Right lobe of liver (tissue), 6 donors: ENCODE data around the gene CACNA1S. TPM values are rescaled to one million over a fixed set of nuclear protein-coding genes. Genes with fewer than 3 reads are reported as not detected.

ENCODE experiments used
- ATAC-seq, 4 donors: fragments of 200-7000 bp; cut with Tn5 transposase; one replicate each; pipeline ENCODE4 v1.9.1; 2020; ENCODE audit warnings: mild to moderate bottlenecking in 4 of 4, moderate library complexity in 4 of 4
- DNase-seq, 3 donors: peaks; one replicate each; pipeline ENCODE4 v3.0.0-alpha.2; 2020
- H3K27ac ChIP-seq, 3 donors: fragments of 200-600 bp; one replicate each; pipeline ENCODE4 v1.8.0; 2022
- H3K27me3 ChIP-seq, 2 donors: fragments of 200-600 bp; one replicate each; pipeline ENCODE4 v1.8.0; 2022
- H3K36me3 ChIP-seq, 4 donors: fragments of 200-600 bp; sonication (generic) in 1 of 4; one replicate each; pipeline versions ENCODE4 v1.5.1 to v1.8.0; 2017 to 2022; ENCODE audit warnings: control low read depth in 1 of 4
- H3K4me1 ChIP-seq, 4 donors: fragments of 200-600 bp; sonication (generic) in 1 of 4; one replicate each; pipeline versions ENCODE4 v1.5.1 to v1.8.0; 2017 to 2022; ENCODE audit warnings: control low read depth in 1 of 4
- H3K4me3 ChIP-seq, 3 donors: fragments of 200-600 bp; one replicate each; pipeline ENCODE4 v1.8.0; 2022
- H3K9me3 ChIP-seq, 4 donors: fragments of 200-600 bp; sonication (generic) in 1 of 4; one replicate each; pipeline versions ENCODE4 v1.5.1 to v1.8.0; 2017 to 2022; ENCODE audit warnings: control low read depth in 1 of 4
- CTCF ChIP-seq, 4 donors: fragments of 200-600 bp in 3 of 4; fragments of 450-650 bp in 1 of 4; IDR thresholded peaks; one replicate each; pipeline versions ENCODE4 v1.5.1 to v1.8.0; 2016 to 2022; ENCODE audit warnings: antibody characterized with exemption in 4 of 4, mild to moderate bottlenecking in 2 of 4
- POLR2A ChIP-seq: fragments of 450-650 bp; IDR thresholded peaks from one replicate; pipeline ENCODE4 v1.6.1; 2017; ENCODE audit warnings: antibody characterized with exemption, mild to moderate bottlenecking
- WGBS: methylation state at CpG from one replicate; pipeline ENCODE4 v1.1.6; 2018; ENCODE audit warnings: low coverage, low lambda C conversion rate; ENCODE audit not compliant: insufficient coverage; ENCODE audit errors: missing lambda C conversion rate; 5-methylcytosine and 5-hydroxymethylcytosine counted together
- intact Hi-C, 2 donors: fragments of 100-400 bp; cut with DNase I; formaldehyde crosslinking; loops; one replicate each; pipeline versions ENCODE4 v1.11.2 to v1.14.1; 2022
- total RNA-seq, 6 experiments: library from RNA; depleted of rRNA in 2 of 6; stranded (reverse); fragments of >200 nt in 2 of 6; fragmentation: NEBNext Ultra II Directional in 3 of 6; extraction: Animal tissue kit (Norgen Biotek cat#: 25700) in 3 of 6; gene quantifications; one replicate each; pipeline versions ENCODE4 v1.1.0 to v1.2.4, GENCODE V29; 2016 to 2023
- donor health status: DM: no; HTN: yes; CAD: no.
- donor health status: DM: no; HTN: no; CAD: no.
- donor health status: DM: no; HTN: no; CAD: no.
- donor health status: DM: no; HTN: yes; CAD: no.
- donor health status: DM: no; HTN: yes; CAD: no.

CACNA1S gene
- total RNA-seq, 6 experiments from 2014 or later = 0.12 TPM; not detected in 5

- Histone ChIP-seq H3K4me1 (no peaks in the 10 kb centered on the region), H3K27ac (no peak overlapping the region), H3K9me3 (no peaks in the 10 kb centered on the region), H3K27me3 (no peaks in the 10 kb centered on the region), H3K36me3 (no peaks in the 10 kb centered on the region), H3K4me3 (no peak overlapping the region)
- DNase-seq (no peak), ATAC-seq (no peak)
- intact Hi-C loops = loop anchor here in 1 of 2 donors (10.0 kb wide), 1 partner anchor 141 kb away; no protein-coding TSS in a partner anchor
- WGBS = 26% methylated on average over 6 of the region's 6 CpGs
- TF ChIP-seq CTCF (IDR thresholded peaks at IDR 0.05) (no peak), POLR2A (no peak)
Measured at GRCh38 chr1:201084295-201084694, 27.9 kb downstream of the CACNA1S start.

DNA sequence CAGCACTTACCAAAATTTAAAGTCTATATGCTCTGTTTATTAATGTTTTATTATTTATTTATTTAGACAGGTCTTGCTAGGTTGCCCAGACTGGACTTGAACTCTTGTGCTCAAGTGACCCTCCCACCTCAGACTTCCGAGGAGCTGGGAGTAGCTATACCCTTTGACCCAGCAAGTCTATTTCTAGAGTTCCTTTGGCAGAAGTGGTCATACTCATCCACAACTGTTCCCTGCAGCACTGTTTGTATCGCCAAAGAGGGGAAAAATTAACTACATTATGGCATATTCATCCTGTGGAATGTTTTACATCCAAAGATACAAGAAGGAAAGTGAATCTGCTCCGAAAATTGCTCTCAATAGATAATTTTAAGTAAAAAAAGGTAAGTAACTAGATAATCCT lies 28.5 kb downstream of the CACNA1S start:
- Histone ChIP-seq H3K4me1 (no peaks in the 10 kb centered on the region), H3K9me3 (no peaks in the 10 kb centered on the region), H3K27me3 (no peaks in the 10 kb centered on the region), H3K36me3 (no peaks in the 10 kb centered on the region), H3K27ac (no peak overlapping the region), H3K4me3 (no peak overlapping the region)
- ATAC-seq (no peak), DNase-seq (no peak)
- 43% methylated on average over 3 of the region's 3 CpGs for WGBS
- intact Hi-C loops = loop anchor here in 1 of 2 donors (10.0 kb wide), 1 partner anchor 141 kb away; no protein-coding TSS in a partner anchor
- TF ChIP-seq CTCF (IDR thresholded peaks at IDR 0.05) (no peak), POLR2A (no peak)

GRCh38 chr1:201080135-201080534 lies 32.1 kb downstream of the CACNA1S start:
- intact Hi-C loops = loop anchor here in 1 of 2 donors (10.0 kb wide), 1 partner anchor 145 kb away; no protein-coding TSS in a partner anchor
- no peaks in the 10 kb centered on the region for H3K4me1 ChIP-seq
- H3K9me3 ChIP-seq = no peaks in the 10 kb centered on the region
- no peak for TF ChIP-seq POLR2A
- TF ChIP-seq CTCF (IDR thresholded peaks at IDR 0.05) = no peak
- ATAC-seq (no peak), DNase-seq (no peak)
- H3K27ac ChIP-seq = no peak overlapping the region
- no peaks in the 10 kb centered on the region for H3K36me3 ChIP-seq
- WGBS = 79% methylated on average over 3 of the region's 3 CpGs
- H3K4me3 ChIP-seq = no peak overlapping the region
- H3K27me3 ChIP-seq = no peaks in the 10 kb centered on the region

DNA sequence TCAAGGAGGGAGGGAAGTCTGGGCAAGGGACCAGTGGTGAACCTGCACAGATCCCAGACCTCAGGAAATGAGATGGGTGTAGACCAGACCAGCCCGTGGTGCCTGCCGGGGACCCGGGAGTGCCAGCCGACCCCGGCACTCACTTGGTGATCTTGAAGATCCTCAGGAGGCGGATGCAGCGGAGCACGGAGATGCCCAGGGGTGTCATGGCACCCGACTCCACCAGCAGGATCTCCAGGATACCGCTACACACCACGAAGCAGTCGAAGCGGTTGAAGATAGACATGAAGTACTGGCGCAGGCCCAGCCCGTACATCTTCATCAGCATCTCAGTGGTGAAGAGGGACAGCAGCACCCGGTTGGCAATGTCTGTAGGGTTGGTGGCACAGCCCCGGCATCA lies 34.5 kb downstream of the CACNA1S start:
- DNase-seq (no peak), ATAC-seq (no peak)
- no peak overlapping the region for H3K4me3 ChIP-seq
- H3K36me3 ChIP-seq = no peaks in the 10 kb centered on the region
- no peaks in the 10 kb centered on the region for H3K27me3 ChIP-seq
- no peaks in the 10 kb centered on the region for H3K4me1 ChIP-seq
- H3K9me3 ChIP-seq = no peaks in the 10 kb centered on the region
- WGBS = no CpG with 5 or more reads among the region's 17 CpGs
- no peak for TF ChIP-seq CTCF (IDR thresholded peaks at IDR 0.05)
- no peak for TF ChIP-seq POLR2A
- no peak overlapping the region for H3K27ac ChIP-seq
- intact Hi-C loops = no loop called here

GRCh38 chr1:201077116-201077515 lies 35.1 kb downstream of the CACNA1S start:
- intact Hi-C loops = no loop called here
- Histone ChIP-seq H3K4me1 (no peaks in the 10 kb centered on the region), H3K27me3 (no peaks in the 10 kb centered on the region), H3K9me3 (no peaks in the 10 kb centered on the region), H3K27ac (no peak overlapping the region), H3K4me3 (no peak overlapping the region), H3K36me3 (no peaks in the 10 kb centered on the region)
- DNase-seq (no peak), ATAC-seq (no peak)
- TF ChIP-seq POLR2A = no peak
- TF ChIP-seq CTCF (IDR thresholded peaks at IDR 0.05) = no peak
- no CpG with 5 or more reads among the region's 7 CpGs for whole genome bisulfite sequencing
